IMR-90 (cell line): ENCODE measurements around the gene LRRC56. TPM values are rescaled to one million over a fixed set of nuclear protein-coding genes. Genes with fewer than 3 reads are reported as not detected.

Experiments used
- ATAC-seq: fragments of 200-7000 bp; cut with Tn5 transposase; 2 replicates; pipeline ENCODE4 v1.9.1; 2020; ENCODE audit warnings: low read depth, mild to moderate bottlenecking, moderate library complexity
- BruUV-seq: library from RNA; stranded (reverse); fragments of 400-500 nt; replicated peaks from 2 replicates; lab custom pipeline; 2021; lab: Mats Ljungman, UMichigan
- CTCF ChIA-PET: fragments of 300-600 bp; formaldehyde crosslinking; extraction: SDS; loops from one replicate; lab custom pipeline; 2021; ENCODE audit warnings: antibody characterized with exemption; lab: Yijun Ruan, JAX
- POLR2A ChIA-PET: fragments of 300-600 bp; sonication (Branson Sonifier 250); formaldehyde crosslinking; loops from one replicate; lab custom pipeline; 2022; ENCODE audit warnings: antibody characterized with exemption; ENCODE audit not compliant: unreplicated experiment; lab: Charles Lee
- DNase-seq: peaks from one replicate; pipeline ENCODE4 v3.0.0; 2013
- H2AFZ ChIP-seq: replicated peaks from 2 replicates; pipeline ENCODE3; 2013; ENCODE audit warnings: low read length, mild to moderate bottlenecking; ENCODE audit not compliant: poor library complexity
- H2AK5ac ChIP-seq: 2 replicates; pipeline ENCODE4 v1.6.1; 2013; ENCODE audit warnings: low read depth, low read length, inconsistent platforms
- H2AK9ac ChIP-seq: replicated peaks from 2 replicates; pipeline ENCODE3; 2013; ENCODE audit warnings: mild to moderate bottlenecking, low read depth, low read length, moderate library complexity; ENCODE audit not compliant: poor library complexity
- H2BK120ac ChIP-seq: 2 replicates; pipeline ENCODE4 v1.6.1; 2013; ENCODE audit warnings: low read depth, low read length, inconsistent platforms
- H2BK15ac ChIP-seq: 3 replicates; pipeline ENCODE4 v1.6.1; 2013; ENCODE audit warnings: low read depth, low read length, inconsistent platforms
- H2BK20ac ChIP-seq: 2 replicates; pipeline ENCODE4 v1.6.1; 2013; ENCODE audit warnings: low read depth, mild to moderate bottlenecking, inconsistent platforms, low read length, moderate library complexity
- H2BK5ac ChIP-seq: 2 replicates; pipeline ENCODE4 v1.6.1; 2013; ENCODE audit warnings: mild to moderate bottlenecking, low read depth, low read length, inconsistent platforms; ENCODE audit not compliant: poor library complexity, severe bottlenecking
- H3K14ac ChIP-seq: replicated peaks from 2 replicates; pipeline ENCODE4 v1.6.1; 2013; ENCODE audit warnings: low read depth, low read length, inconsistent platforms
- H3K18ac ChIP-seq: 2 replicates; pipeline ENCODE4 v1.6.1; 2013; ENCODE audit warnings: low read depth, low read length, control low read depth
- H3K23ac ChIP-seq: 2 replicates; pipeline ENCODE4 v1.6.1; 2013; ENCODE audit warnings: low read depth, low read length, inconsistent platforms
- H3K27ac ChIP-seq: 2 replicates; pipeline ENCODE4 v1.5.1; 2013; ENCODE audit warnings: mild to moderate bottlenecking, control low read depth, low read length; ENCODE audit not compliant: insufficient read depth
- H3K27me3 ChIP-seq: 2 replicates; pipeline ENCODE4 v1.6.1; 2013; ENCODE audit warnings: low read length; ENCODE audit not compliant: control insufficient read depth, insufficient read depth
- H3K36me3 ChIP-seq: 2 replicates; pipeline ENCODE4 v1.6.1; 2013; ENCODE audit warnings: low read length, mixed read lengths; ENCODE audit not compliant: control insufficient read depth, insufficient read depth
- H3K4ac ChIP-seq: 2 replicates; pipeline ENCODE4 v1.6.1; 2013; ENCODE audit warnings: low read depth, low read length, inconsistent platforms
- H3K4me1 ChIP-seq: 2 replicates; pipeline ENCODE4 v1.6.1; 2013; ENCODE audit warnings: low read length, mixed read lengths; ENCODE audit not compliant: control insufficient read depth, insufficient read depth
- H3K4me2 ChIP-seq: 2 replicates; pipeline ENCODE4 v1.6.1; 2013; ENCODE audit warnings: low read depth, mild to moderate bottlenecking, control low read depth, low read length, moderate library complexity
- H3K4me3 ChIP-seq: 2 replicates; pipeline ENCODE4 v1.5.1; 2013; ENCODE audit warnings: low read depth, mild to moderate bottlenecking, control low read depth, low read length, moderate library complexity; ENCODE audit not compliant: insufficient read depth
- H3K56ac ChIP-seq: 2 replicates; pipeline ENCODE4 v1.6.1; 2013; ENCODE audit warnings: low read length, inconsistent platforms; ENCODE audit not compliant: insufficient read depth; ENCODE audit errors: extremely low read depth
- H3K79me1 ChIP-seq, 2 experiments: 2 replicates each; pipeline ENCODE4 v1.6.1; 2013; ENCODE audit warnings: low read length in 2 of 2, inconsistent platforms in 1 of 2, low read depth in 1 of 2
- H3K9ac ChIP-seq: 2 replicates; pipeline ENCODE4 v1.6.1; 2013; ENCODE audit warnings: low read depth, low read length, control low read depth
- H3K9me1 ChIP-seq: 2 replicates; pipeline ENCODE4 v1.6.1; 2013; ENCODE audit warnings: low read length, inconsistent platforms; ENCODE audit not compliant: insufficient read depth
- H3K9me3 ChIP-seq: 2 replicates; pipeline ENCODE4 v1.6.1; 2013; ENCODE audit warnings: low read length; ENCODE audit not compliant: control insufficient read depth, insufficient read depth
- H4K20me1 ChIP-seq: 2 replicates; pipeline ENCODE4 v1.6.1; 2013; ENCODE audit warnings: low read length, inconsistent platforms; ENCODE audit not compliant: insufficient read depth
- H4K5ac ChIP-seq: 2 replicates; pipeline ENCODE4 v1.6.1; 2013; ENCODE audit warnings: mild to moderate bottlenecking, low read depth, low read length, control low read depth
- H4K8ac ChIP-seq, 2 experiments: 2 replicates each; pipeline ENCODE4 v1.6.1; 2013; ENCODE audit warnings: low read depth in 2 of 2, low read length in 2 of 2, control low read depth in 1 of 2, inconsistent platforms in 1 of 2
- H4K91ac ChIP-seq: 2 replicates; pipeline ENCODE4 v1.6.1; 2013; ENCODE audit warnings: low read depth, low read length, inconsistent platforms; ENCODE audit not compliant: insufficient read depth
- BHLHE40 ChIP-seq: fragments of 150-350 bp; IDR thresholded peaks from 2 replicates; pipeline ENCODE4 v1.6.1; 2016; ENCODE audit warnings: mild to moderate bottlenecking, low read depth, low read length
- CEBPB ChIP-seq: IDR thresholded peaks from 2 replicates; pipeline ENCODE4 v1.6.1; 2012; ENCODE audit warnings: low read depth, low read length, improper control_type of control experiment
- CHD1 ChIP-seq: IDR thresholded peaks from 2 replicates; pipeline ENCODE4 v1.6.1; 2012; ENCODE audit warnings: low read depth, low read length, improper control_type of control experiment
- CTCF ChIP-seq: conservative IDR thresholded peaks from 2 replicates; pipeline ENCODE4 v1.5.1; 2012; ENCODE audit warnings: mild to moderate bottlenecking, low read depth, low read length, improper control_type of control experiment
- ELK1 ChIP-seq: fragments of 150-350 bp; IDR thresholded peaks from 2 replicates; pipeline ENCODE4 v1.6.1; 2016; ENCODE audit warnings: low read depth, mild to moderate bottlenecking, low read length, moderate library complexity, borderline replicate concordance
- FOS ChIP-seq: fragments of 150-350 bp; IDR thresholded peaks from 2 replicates; pipeline ENCODE4 v1.6.1; 2016; ENCODE audit warnings: low read depth, low read length
- MAFK ChIP-seq: IDR thresholded peaks from 2 replicates; pipeline ENCODE4 v1.6.1; 2012; ENCODE audit warnings: low read depth, low read length, improper control_type of control experiment
- MAZ ChIP-seq: IDR thresholded peaks from 2 replicates; pipeline ENCODE4 v1.6.1; 2012; ENCODE audit warnings: low read depth, mild to moderate bottlenecking, low read length, improper control_type of control experiment, moderate library complexity, borderline replicate concordance
- MXI1 ChIP-seq: IDR thresholded peaks from 2 replicates; pipeline ENCODE4 v1.6.1; 2012; ENCODE audit warnings: low read depth, mild to moderate bottlenecking, low read length, moderate library complexity, borderline replicate concordance
- NFE2L2 ChIP-seq: fragments of 150-350 bp; IDR thresholded peaks from 2 replicates; pipeline ENCODE4 v1.6.1; 2016; ENCODE audit warnings: low read depth, mild to moderate bottlenecking, low read length
- POLR2A ChIP-seq: IDR thresholded peaks from 2 replicates; pipeline ENCODE4 v1.6.1; 2012; ENCODE audit warnings: mild to moderate bottlenecking, low read depth, low read length
- RAD21 ChIP-seq: IDR thresholded peaks from 2 replicates; pipeline ENCODE4 v1.6.1; 2012; ENCODE audit warnings: low read length, improper control_type of control experiment
- RCOR1 ChIP-seq: IDR thresholded peaks from 2 replicates; pipeline ENCODE4 v1.6.1; 2012; ENCODE audit warnings: mild to moderate bottlenecking, low read length, improper control_type of control experiment; ENCODE audit not compliant: insufficient replicate concordance
- RFX5 ChIP-seq: IDR thresholded peaks from 2 replicates; pipeline ENCODE4 v1.8.0; 2012; ENCODE audit warnings: low read depth, mild to moderate bottlenecking, low read length, moderate library complexity
- SMC3 ChIP-seq: fragments of 150-350 bp; IDR thresholded peaks from 2 replicates; pipeline ENCODE4 v1.6.1; 2016; ENCODE audit warnings: low read depth, mild to moderate bottlenecking, antibody characterized with exemption, low read length, moderate library complexity
- USF2 ChIP-seq: fragments of 150-350 bp; IDR thresholded peaks from 2 replicates; pipeline ENCODE4 v1.6.1; 2017; ENCODE audit warnings: mild to moderate bottlenecking, antibody characterized with exemption, low read length, low read depth
- WGBS, 2 experiments: methylation state at CpG; one replicate each; pipeline versions ENCODE4 v1.1.5 to v1.1.7; 2013; ENCODE audit warnings: missing lambda C conversion rate in 2 of 2; ENCODE audit not compliant: insufficient read length in 1 of 2; ENCODE audit errors: extremely low coverage in 2 of 2; 5-methylcytosine and 5-hydroxymethylcytosine counted together
- dilution Hi-C: fragments of 300-500 bp; cut with HindIII; formaldehyde crosslinking; loops from one replicate; pipeline ENCODE4 v1.14.3; 2018; ENCODE audit warnings: low sequenced_read_pairs; ENCODE audit not compliant: unreplicated experiment
- in situ Hi-C: fragments of 300-500 bp; cut with MboI; formaldehyde crosslinking; loops from 3 replicates; pipeline ENCODE4 v1.14.3; 2019; ENCODE audit warnings: low sequenced_read_pairs, inconsistent platforms, mixed read lengths
- intact Hi-C: fragments of 100-400 bp; cut with micrococcal nuclease; formaldehyde crosslinking; loops from 2 replicates; pipeline ENCODE4 v1.10.0; 2022
- polyA plus RNA-seq, 3 experiments: library from polyadenylated mRNA; depleted of rRNA; stranded (reverse); fragments of >200 nt; gene quantifications; 2 replicates each; pipeline ENCODE4 v1.2.3, GENCODE V29; 2012; ENCODE audit warnings: low replicate concordance in 1 of 3
- total RNA-seq: library from RNA; depleted of rRNA; stranded (reverse); fragments of >200 nt; gene quantifications from 2 replicates; pipeline ENCODE4 v1.2.3, GENCODE V29; 2012

The LRRC56 gene
- total and polyA plus RNA-seq, 2 of the 4 experiments (the other 2 are of a cell fraction): 0.36 to 1.3 TPM

GRCh38 chr11:592918-593317, 55.6 kb downstream of the LRRC56 start:
- H3K9ac ChIP-seq: no peak overlapping the region
- H3K79me1 ChIP-seq: peaks cover 30 to 64% of the 10 kb centered on the region in 2 experiments
- no peak overlapping the region for H3K23ac ChIP-seq
- no peak overlapping the region for H2AK9ac ChIP-seq
- H2BK20ac ChIP-seq: no peak overlapping the region
- H2AK5ac ChIP-seq: no peak overlapping the region
- no peak overlapping the region for H3K56ac ChIP-seq
- no peak overlapping the region for H3K27ac ChIP-seq
- no peak overlapping the region for H3K14ac ChIP-seq
- no peak for TF ChIP-seq MXI1
- no peak for TF ChIP-seq POLR2A
- TF ChIP-seq NFE2L2: no peak
- TF ChIP-seq CEBPB: no peak
- TF ChIP-seq USF2: no peak
- TF ChIP-seq ELK1: no peak
- no peak for TF ChIP-seq CTCF
- no peak for TF ChIP-seq SMC3
- TF ChIP-seq RAD21: no peak
- no peak for TF ChIP-seq FOS
- TF ChIP-seq MAZ: no peak
- no peak for TF ChIP-seq CHD1
- TF ChIP-seq RFX5: no peak
- TF ChIP-seq RCOR1: no peak
- TF ChIP-seq MAFK: no peak
- no peak for TF ChIP-seq BHLHE40
- no peak overlapping the region for H2AFZ ChIP-seq
- no peak overlapping the region for H3K4me2 ChIP-seq
- DNase-seq (no peak), ATAC-seq (no peak)
- dilution Hi-C loops: no loop called here
- no peaks in the 10 kb centered on the region for H3K27me3 ChIP-seq
- H4K91ac ChIP-seq: no peak overlapping the region
- ChIA-PET CTCF (no interaction called here), POLR2A (no interaction called here)
- H3K9me3 ChIP-seq: no peaks in the 10 kb centered on the region
- H3K4ac ChIP-seq: no peak overlapping the region
- peaks cover 69% of the 10 kb centered on the region for H3K36me3 ChIP-seq
- H4K8ac ChIP-seq: no peak overlapping the region
- no peak overlapping the region for H2BK120ac ChIP-seq
- H3K18ac ChIP-seq: no peak overlapping the region
- H2BK15ac ChIP-seq: no peak overlapping the region
- BruUV-seq: no TSS peak
- H2BK5ac ChIP-seq: no peak overlapping the region
- H3K4me3 ChIP-seq: no peak overlapping the region
- WGBS, 2 experiments: no CpG with 5 or more reads among the region's 10 CpGs
- in situ Hi-C loops: no loop called here
- H3K9me1 ChIP-seq: no peaks in the 10 kb centered on the region; the same call in 1 of the 2 replicates
- 0 out of 2 replicates have a peak, but pooled peaks cover 2% of the 10 kb centered on the region for H3K4me1 ChIP-seq
- H4K20me1 ChIP-seq: peaks cover 57% of the 10 kb centered on the region
- no peak overlapping the region for H4K5ac ChIP-seq
- intact Hi-C loops: no loop called here
